IPS-NIHi11 (cell line): ENCODE data around the gene KRTAP10-5.
"Not testable (repeated sequence)": the region's sequence is repeated elsewhere in the genome, so short reads cannot be mapped to it uniquely, and the experiment has no call there.

ENCODE experiments used
- DNase-seq: peaks from one replicate; pipeline ENCODE4 v3.0.0; 2012; ENCODE audit warnings: mixed read lengths, low spot score

The KRTAP10-5 gene

DNA sequence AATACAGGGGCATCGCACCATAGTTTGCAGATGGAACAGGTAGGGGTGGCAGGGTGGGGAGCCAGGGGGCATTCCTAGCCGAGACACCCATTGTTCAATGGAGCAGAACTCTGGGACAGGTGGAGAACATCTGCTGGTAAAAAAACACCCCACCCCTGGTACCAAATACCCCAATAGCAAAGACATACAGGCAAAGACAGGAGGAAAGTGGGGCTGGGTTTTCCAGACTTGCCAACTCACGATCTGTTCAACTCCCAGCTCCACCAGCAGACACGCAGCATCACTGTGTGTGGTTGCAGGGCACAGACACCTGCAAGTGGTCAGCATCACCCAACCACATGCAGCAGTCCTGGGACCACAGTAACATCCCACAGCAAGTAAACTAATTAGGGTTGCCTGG, 31.1 kb upstream of the KRTAP10-5 start:
- no peak for DNase-seq

DNA sequence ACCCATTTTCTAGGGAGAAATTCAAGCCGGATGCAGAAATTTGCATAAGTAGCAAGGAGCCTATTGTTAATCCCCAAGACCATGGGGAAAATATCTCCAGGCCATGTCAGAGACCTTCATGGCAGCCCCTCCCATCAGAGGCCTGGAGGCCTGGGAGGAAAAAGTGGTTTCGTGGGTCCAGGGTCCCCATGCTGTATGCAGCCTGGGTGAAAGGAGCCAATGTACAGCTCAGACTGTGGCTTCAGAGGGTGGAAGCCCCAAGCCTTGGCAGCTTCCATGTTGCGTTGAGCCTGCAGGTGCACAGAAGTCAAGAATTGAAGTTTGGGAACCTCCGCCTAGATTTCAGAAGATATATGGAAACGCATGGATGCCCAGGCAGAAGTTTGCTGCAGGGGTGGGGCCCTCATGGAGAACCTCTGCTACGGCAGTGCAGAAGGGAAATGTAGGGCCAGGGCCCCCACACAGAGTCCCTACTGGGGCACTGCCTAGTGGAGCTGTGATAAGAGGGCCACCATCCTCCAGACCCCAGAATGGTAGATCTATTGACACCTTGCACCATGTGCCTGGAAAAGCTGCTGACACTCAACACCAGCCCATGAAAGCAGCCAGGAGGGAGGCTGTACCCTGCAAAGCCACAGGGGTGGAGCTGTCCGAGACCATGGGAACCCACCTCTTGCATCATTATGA, 29.9 kb upstream of the KRTAP10-5 start:
- DNase-seq, result not testable (repeated sequence)

DNA sequence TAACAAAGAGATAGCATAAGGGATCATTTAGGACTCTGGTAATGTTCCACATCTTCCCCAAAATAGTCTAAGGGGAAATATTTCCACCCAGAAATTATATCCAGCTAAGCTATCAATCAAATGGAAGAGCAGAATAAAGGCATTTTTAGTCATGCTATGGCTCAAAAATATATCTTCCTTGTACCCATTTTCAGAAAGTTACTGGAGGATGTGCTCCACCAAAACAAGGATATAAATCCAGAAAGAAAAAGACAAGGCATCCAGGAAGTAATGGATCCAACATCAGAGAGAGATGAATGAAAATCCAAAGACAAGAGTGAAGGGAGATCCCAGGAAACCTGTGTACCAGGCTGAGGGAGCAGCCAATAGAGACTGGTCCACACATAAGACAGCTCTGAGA, 28.8 kb upstream of the KRTAP10-5 start:
- DNase-seq, result no peak

DNA sequence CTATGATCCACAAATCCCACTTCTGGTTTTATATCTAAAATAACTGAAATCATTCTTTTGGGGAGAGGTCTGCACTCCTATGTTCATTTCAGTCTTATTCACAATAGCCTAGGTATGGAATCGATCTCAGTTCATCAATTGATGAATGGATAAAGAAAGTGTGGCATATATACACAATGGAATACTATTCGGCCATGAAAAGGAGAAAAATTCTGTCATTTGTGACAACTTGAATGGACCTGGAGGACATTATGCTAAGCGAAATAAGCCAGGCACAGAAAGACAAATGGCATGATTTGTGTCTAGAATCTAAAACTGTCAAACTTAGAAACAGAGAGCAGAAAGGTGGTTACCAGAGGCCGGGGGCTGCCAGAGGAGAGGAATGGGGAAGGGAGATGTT, 26.1 kb upstream of the KRTAP10-5 start:
- DNase-seq, result no peak

DNA sequence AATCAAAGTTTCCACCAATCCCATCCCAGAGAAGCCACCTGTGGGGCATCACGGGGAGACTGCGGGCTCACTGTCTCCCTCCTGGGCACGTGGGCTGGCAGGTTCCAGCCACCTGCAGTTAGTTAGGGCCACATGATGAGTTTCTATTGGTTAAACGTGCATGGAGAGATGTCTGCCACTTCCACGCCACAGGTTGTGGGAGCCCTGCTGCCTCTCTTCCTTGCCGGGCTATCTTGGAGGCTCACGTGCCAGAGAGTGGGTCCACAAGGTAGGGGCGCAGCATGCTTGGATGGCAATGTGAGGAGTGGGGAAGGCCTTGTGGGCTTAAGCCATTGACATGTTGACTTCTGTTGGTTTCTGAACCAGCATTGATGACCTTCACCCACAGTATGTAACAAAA, 23.5 kb upstream of the KRTAP10-5 start:
- DNase-seq, result no peak

DNA sequence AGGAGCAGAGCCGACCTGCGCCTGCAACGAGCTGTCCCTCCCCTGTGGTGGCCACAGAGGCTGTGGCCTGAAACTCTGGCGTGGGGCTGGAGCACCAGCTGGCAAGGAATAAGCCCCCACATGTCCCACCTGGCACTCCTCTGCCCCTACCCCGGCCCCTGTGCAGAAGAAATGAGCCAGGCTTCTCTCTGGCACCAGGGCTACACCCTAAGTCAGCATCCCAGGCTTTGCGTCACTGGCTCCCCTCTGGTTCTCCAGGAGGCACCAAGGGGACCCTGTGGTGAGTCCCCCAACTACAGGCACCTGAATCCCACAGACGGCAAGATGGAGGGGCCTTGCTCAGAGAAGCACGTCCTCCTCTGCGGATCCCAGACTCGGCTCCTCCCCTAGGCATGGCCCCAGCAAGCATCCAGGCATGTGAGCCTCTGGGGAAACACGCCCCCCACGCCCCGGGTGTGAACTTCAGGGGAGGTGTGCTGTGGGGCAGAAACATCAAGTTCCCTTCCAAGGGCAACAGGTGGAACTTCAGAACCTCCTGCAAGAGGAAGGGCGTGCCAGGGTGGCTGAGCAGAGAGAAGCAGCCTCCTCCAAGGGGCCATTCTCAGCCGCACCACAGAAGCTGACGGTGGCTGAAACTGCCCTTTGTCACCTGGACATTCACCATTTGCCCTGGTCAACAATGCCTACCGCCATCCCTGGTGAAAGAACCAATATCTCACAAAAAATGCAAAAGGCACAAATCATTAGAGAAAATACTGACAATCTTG, 22.9 kb upstream of the KRTAP10-5 start:
- DNase-seq, result no peak

DNA sequence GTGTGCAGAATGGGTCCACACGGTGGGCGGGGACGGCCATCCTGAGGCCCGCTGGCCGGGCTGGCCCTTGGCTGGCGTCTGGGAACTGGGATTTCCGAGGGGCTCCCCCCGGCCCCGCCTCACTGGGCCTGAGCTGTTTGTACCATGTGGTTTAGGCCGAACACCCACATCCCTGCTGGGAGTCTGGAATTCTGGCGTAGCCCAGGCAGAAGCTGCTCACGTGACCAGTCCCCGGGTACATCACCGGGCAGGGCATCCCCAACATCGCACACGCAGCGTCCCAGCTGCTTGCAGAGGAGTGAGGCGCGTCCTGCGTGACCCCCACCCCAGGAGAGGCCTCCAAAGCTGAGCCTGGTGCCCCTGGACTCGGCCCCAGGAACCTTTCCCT, 22.1 kb upstream of the KRTAP10-5 start:
- no peak for DNase-seq

DNA sequence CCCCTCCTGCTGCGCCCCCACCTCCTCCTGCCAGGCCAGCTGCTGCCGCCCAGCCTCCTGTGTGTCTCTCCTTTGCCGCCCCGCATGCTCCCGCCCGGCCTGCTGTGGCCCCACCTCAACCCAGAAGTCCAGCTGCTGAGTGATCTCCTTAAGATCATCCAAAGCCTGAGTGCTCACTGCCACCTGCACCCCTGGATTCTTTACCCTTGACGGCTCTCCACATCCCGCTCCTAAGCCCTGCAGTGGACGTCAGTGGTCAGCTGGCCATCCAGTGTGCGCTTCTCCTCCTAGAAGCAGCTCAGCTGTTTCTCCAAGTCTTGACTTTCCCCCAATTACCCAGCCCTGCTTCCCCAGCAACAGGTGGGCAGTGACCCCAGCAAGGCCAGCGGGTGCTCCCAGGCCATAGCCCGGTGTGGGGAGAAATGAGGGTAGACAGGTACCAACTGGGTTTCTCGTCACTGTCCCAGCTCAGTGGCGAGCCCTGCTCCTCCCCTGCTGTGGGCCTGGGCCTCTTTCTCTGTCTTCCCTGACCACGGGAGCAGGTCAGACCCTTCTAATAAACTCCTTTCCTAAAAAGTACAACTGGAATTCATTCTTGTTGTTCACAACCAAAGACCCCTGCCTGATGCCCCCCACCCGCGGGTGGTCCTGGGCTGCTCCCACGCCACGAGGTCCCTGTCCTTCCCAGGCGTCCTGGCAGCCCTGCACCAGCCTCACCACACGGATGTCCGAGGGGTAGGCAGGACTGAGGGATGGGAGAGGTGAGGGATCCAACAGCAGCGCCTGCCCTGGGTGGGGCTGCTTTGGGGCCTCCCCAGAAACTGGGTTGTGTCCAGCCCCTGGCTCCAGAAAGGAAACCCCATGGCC, 21.4 kb upstream of the KRTAP10-5 start:
- no peak for DNase-seq

DNA sequence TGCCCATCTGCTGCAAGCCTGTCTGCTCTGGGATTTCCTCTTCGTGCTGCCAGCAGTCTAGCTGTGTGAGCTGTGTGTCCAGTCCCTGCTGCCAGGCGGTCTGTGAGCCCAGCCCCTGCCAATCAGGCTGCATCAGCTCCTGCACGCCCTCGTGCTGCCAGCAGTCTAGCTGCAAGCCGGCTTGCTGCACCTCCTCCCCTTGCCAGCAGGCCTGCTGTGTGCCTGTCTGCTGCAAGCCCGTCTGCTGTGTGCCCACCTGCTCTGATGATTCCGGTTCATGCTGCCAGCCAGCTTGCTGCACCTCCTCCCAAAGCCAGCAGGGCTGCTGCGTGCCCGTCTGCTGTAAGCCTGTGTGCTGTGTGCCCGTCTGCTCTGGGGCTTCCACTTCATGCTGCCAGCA, 20.7 kb upstream of the KRTAP10-5 start:
- not testable (repeated sequence) for DNase-seq

DNA sequence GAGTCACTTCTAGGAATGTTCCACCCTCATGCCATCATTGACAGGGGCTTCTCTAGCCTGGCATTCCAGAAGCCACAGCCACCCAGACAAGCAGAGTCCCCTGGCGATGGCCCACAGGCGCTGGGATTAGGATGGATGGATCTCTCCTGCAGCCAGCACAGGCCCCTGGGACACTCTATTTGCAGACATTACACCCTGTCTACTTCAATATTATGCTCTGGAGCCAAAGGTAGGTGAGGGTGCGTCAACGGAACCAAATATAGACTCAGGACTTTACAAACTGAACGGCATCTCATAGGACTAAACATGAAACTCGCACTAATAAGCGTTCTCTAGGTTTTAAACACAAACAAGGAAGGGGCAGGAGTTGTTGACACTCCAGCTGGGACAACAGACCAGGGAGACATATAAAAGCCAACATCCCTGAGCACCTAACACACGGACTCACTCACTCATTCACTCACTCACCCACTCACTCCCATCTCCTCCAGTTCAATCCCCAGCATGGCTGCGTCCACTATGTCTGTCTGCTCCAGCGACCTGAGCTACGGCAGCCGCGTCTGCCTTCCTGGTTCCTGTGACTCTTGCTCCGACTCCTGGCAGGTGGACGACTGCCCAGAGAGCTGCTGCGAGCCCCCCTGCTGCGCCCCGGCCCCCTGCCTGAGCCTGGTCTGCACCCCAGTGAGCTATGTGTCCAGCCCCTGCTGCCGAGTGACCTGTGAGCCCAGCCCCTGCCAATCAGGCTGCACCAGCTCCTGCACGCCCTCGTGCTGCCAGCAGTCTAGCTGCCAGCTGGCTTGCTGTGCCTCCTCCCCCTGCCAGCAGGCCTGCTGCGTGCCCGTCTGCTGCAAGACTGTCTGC, 19.9 kb upstream of the KRTAP10-5 start, which contains the start of gene KRTAP10-7:
Gene KRTAP10-7 (plus strand): TSS at position 480 of the 861 bp plus-strand sequence. CDS start 25 bp downstream, at position 505.
- DNase-seq, result not testable (repeated sequence)

DNA sequence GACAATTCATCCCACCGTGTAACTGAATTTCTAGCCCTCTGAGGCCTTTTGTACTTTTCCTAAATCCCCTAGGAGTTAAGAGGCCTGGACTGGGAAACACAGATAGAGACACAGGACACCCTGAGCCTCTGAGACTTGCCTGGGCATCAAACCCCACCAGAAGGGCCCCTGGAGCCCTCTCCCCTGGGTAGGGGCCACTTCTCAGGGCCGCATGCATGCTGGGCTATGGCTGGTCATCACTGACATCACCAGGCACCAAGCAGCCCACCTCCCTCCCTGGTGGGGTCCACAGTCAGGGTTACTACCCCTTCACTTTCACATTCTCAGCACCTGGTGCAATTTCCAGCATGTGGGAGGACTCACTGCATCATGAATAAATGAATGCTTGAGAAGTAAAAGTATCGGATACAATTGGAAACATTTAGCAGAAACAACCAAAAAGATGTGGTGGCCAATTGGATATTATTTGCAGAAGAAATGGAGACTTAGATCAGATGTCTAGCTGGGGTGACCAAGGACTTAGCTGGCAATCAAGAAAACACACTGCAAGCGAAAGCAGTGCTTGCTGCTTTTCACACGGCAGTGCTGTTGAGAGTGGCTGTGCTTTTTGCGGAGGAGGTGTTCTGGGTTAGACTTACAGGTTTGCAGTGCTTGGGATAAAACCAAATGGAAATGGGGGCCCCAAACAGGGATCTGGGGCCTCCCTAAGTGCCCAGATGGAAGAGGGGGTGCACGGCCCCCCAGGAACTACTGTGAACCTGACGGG, 19.0 kb upstream of the KRTAP10-5 start:
- DNase-seq, result no peak

DNA sequence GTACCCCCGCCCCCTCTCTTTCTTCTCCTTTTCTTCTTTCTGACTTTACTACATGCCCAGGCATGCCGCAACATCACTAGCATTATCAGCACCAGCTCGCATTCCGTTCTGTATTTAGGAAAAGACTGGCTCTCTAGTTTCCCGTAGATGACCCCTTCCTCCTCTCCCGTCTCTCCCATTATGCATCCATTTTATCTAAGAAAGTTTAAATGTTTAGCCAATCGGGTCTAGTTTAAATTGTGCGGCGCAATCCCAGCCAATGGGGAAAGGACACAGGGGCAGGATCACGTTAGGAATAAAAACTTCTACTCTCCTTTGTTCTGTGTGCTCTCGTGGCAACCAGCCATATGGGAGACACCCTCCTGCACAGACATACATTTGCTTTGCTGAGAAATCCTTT, 17.7 kb upstream of the KRTAP10-5 start:
- no peak for DNase-seq

DNA sequence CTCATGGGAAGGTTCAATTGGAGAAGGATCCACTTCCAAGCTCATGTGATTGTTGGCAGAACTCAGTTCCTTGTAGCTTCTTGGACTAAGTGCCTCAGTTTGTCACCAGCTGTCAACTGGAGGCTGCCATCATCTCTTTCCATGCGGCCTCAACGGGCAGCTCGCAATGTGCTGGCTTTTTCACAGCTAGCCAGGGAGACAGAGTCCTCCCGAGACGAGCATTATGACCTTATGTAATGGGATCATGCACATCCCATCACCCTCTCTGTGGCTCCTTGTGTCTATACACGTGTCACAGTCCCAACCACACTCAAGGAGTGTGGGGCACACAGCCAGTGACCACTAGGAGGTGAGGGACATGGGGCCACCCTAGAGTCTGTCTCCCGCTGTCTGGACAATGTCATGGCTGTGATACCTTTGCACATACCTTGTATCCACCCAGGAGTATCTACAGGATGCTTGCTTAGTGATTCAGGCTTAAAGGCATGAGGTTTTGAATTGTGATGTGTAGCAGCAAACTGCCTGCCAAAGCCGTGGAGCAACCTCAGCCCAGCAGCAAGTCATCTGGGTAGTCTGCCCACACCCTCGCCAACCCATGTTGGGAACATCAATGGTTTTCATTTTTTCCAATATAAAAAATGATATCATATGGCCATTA, 15.8 kb upstream of the KRTAP10-5 start:
- no peak for DNase-seq

DNA sequence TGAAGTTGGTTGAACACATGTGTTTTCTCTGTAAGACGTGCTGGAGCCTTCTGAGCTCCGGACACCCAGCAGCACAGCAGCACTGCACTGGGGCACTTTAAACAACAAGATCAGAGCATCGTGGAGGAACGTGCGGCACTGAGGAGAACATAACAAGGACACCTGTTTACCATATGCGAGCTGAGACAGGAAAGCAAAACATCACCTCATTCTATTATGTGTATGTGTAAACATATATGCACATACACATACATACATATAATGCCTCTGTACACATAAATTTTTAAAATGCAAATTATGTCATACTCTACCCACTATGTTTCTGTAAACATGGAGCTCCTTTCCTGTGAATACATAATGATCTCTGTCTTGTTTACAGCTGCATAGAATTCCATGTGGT, 15.1 kb upstream of the KRTAP10-5 start:
- no peak for DNase-seq

DNA sequence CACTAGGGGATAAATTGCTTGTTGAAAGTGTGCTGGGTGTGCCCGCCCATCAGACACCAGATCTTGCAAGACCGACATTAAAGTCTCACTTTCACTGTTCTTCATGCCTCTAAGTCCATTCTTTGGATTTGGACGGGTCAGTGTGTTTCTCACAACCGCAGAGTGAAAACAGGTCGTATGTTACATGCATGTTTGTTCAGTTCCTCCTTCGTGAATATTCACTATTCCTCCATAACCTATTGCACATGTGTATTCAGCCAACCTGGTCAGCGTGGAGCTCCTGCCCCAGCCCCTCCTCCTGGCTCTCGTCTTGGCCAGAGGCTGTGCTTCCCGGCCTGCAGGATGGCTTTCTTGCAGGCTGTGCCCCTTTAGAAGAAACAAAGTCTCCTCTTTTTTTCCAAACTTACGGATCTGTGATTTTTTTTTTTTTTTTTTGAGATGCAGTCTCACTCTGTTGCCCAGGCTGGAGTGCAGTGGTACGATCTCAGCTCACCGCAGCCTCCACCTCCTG, 14.1 kb upstream of the KRTAP10-5 start:
- no peak for DNase-seq

DNA sequence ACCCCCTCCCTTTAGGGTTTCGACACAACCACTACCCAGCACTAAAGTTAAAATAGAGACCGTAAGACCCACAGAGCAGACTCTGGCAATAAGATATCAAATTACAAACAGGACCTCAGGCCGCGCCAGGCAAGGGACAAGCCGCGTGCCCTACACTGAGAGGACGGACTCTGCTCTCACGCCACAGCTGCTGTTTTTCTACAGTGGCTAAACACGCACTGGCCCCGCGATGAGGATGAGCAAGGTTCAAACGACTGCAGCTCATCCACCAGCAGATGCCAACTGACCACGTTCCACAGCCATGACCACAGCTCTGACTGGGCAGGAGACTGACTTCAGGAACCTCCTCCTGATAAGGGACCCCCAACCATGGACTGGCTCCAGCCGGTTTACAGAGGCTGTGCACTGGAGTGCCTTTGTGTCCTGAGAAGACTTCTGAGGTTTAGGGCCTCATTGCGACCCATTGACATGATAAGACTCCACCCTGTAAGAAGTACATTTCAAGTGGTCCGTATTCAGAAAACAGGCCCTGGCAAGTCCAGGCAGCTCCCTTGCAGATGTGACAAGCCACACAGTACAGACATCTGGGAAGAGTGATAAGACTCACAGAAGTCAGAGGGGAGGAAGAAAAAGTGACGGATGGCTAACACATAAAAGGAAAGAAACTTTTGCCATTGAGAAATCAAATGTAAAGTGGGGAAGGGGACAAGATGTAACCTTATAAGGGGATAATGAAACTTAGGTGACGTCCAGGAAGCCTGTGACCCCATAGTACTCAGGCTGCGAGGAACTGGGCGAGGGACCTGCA, 13.4 kb upstream of the KRTAP10-5 start:
- DNase-seq, result no peak

DNA sequence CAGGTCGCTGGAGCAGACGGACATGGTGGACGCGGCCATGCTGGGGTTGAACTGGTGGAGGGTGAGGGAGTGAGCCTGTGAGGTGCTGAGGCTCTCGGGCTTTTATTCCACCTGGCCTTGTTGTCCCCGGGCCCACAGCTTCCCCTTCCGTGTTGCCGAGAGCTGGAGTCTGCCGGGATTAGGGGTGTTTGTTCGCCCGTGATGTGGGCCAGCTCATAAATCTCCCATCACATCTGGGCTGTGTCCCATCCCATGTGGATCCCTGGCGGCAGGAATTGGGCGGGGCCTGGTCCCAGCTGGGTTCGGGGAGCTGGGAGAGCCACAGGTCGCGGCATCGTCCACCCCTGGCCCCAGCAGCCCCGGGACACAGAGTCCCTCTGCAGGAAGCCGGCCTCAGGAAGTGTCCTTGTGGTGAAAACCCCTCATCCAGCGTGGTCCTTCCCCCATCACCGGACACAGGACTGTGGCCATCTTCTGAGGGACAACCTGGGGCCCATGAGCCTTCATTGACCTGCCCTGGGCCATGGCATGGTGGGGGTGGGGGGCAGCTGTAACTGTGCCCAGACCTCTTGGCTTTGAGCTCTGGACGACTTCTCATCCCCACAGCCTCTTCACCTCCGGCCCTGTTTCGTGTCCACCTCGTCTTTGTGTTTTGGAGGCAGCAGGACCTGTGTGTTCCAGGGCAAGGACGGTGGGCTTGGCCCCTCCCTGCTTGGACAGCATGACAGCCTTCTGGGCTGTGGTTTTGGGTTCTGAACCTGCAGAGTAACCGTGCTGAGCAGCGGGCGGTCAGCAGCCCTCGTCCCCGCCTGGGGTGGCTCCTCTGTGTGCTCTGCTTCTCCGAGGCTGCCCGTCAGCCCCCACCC, 12.3 kb upstream of the KRTAP10-5 start, which contains the start of gene KRTAP10-6:
Gene KRTAP10-6 (minus strand): TSS at position 60 of the 866 bp plus-strand sequence. CDS start 21 bp downstream, at position 39.
- no peak for DNase-seq

DNA sequence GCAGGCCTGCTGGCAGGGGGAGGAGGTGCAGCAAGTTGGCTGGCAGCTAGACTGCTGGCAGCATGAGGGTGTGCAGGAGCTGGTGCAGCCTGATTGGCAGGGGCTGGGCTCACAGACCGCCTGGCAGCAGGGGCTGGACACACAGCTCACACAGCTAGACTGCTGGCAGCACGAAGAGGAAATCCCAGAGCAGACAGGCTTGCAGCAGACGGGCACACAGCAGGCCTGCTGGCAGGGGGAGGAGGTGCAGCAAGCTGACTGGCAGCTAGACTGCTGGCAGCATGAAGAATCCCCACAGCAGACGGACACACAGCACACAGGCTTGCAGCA, 11.4 kb upstream of the KRTAP10-5 start:
- not testable (repeated sequence) for DNase-seq
